Raji (cell line): ENCODE data around the gene NSMCE1.

Experiments used
- POLR2A ChIP-seq: IDR thresholded peaks from 2 replicates; pipeline ENCODE4 v1.6.1; 2011; ENCODE audit warnings: low read depth, low read length, control low read depth; ENCODE audit not compliant: insufficient read depth

Gene NSMCE1

DNA sequence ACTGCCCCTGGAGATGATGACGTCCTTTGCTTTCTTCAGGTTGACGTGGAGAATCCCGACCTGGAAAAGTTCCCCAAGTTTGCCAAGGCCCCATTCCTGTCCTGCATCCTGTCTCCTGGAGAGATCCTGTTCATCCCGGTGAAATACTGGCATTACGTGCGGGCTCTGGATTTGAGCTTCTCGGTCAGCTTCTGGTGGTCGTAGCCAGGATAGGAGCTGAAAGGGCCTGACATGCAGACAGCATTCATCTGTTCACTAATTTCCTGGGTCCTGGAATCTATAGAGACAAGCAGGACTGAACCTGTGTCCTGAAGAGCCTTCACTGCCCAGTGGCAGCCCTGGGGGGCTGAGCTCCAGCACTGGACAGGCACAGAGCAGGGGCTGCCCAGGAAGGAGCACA lies 48.0 kb downstream of the NSMCE1 start:
- TF ChIP-seq POLR2A: no peak

DNA sequence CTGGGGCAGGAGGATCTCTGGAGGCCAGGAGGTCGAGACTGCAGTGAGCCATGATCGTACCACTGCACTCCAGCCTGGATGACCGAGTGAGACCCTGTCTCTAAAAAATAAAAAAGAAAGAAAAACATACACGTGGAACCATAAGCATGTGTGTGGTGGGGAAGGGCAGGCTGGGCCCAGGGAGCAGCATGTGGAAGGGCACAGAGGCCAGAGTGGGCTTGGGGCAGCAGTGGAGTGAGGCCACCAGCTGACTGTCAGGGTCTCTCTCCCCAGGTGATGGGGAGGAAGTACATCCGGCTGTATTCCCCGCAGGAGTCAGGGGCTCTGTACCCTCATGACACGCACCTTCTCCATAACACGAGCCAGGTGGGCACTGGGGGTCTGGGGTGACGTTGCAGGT lies 48.5 kb downstream of the NSMCE1 start:
- TF ChIP-seq POLR2A: no peak

DNA sequence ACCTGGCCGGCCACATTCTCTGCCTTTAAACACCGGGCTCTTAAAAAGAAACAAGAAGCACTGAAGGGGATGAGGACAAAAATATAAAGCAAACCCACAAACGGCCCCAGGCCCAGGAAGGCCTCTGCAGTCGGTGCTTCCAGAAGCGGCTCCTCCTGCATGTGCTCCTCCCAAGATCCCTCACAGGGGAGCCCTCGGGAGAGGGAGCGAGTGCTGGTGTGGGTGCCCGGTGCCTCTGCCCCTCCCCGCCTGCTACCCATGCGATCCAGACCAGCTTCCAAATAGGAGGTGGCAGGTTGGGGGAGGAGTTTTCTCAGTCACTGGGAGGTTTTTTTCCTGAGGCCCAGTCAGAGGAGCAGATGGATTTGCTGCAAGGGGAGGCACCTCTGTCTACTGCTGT lies 49.4 kb downstream of the NSMCE1 start:
- TF ChIP-seq POLR2A: no peak

DNA sequence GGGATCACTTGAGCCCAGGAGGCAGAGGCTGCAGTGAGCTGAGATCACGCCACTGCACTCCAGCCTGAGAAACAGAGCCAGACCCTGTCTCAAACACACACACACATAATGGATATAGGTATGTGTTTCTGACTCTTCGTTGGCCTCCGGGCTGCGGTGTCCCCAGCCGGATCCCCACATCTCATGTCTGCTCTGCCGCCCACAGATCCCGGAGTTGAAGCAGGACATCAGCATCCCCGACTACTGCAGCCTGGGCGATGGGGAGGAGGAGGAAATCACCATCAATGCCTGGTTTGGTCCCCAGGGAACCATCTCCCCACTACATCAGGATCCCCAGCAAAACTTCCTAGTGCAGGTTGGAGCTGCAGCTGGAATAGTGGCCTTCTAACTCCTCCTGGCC lies 49.8 kb downstream of the NSMCE1 start:
- no peak for TF ChIP-seq POLR2A

DNA sequence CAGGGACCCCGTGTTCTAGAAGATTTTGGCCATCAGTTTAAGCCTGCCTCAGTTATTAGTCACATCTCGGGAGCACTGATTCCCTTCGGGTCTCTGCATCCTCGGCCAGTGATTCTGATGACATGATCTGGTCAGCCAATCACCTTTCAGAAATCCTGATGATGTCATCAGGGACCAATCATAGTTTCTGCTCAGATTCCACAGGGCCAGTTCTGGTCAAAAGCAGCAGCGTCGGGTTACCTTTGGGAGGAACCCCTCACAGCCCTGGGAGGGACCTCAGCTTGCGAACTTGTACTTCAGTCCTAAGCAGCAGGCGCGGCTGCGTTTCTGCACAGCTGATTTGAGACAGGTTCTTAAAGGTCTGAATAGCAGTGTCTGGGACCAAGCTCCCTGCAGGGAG lies 51.3 kb downstream of the NSMCE1 start:
- TF ChIP-seq POLR2A: no peak

DNA sequence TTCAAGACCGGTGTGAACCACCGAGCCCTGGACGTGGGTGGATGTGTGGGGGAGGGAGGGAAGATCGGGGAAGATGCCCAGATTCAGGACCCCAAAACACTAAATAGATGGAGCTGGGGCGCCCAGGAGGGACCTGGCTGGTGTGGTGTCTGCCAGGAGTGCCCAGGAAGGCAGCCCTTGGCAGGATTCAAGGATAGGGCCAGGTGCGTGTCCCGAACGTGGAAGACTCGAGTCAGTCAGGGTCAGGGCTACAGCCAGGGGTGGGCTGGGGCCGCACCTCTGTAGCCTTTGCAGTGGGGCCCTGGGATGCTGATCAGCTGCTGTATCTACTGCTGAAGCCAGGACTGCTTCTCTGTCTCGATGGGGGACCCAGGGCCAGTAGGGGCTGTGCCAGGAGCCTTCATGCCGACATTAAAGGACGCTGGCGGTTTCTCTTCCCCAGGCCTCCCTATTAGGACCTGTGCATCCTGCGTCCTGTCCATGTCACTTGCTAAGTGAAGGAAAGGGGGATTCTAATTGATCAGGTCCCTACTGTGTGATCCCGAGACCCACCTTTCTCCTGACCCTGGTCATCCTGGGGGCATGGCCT lies 52.2 kb downstream of the NSMCE1 start:
- TF ChIP-seq POLR2A: no peak

DNA sequence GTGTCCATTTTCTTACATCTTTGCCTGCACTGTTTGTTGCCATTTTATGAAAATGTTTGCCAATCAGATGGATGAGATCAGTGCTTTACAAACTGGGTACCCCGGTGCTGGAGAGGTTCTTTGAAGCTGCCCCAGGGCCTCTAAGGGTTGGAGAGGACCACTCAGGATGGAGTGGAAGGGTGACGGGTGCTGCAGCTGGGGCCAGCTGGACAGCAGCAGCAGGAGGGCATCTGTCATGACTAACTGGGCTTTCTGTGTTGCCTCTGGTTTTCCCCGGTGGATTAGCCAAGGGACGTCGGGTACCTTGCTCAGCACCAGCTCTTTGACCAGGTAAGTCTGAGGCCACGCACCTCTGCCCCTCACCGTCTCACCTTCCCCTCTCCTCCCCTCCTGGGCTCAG lies 52.9 kb downstream of the NSMCE1 start:
- TF ChIP-seq POLR2A: no peak

DNA sequence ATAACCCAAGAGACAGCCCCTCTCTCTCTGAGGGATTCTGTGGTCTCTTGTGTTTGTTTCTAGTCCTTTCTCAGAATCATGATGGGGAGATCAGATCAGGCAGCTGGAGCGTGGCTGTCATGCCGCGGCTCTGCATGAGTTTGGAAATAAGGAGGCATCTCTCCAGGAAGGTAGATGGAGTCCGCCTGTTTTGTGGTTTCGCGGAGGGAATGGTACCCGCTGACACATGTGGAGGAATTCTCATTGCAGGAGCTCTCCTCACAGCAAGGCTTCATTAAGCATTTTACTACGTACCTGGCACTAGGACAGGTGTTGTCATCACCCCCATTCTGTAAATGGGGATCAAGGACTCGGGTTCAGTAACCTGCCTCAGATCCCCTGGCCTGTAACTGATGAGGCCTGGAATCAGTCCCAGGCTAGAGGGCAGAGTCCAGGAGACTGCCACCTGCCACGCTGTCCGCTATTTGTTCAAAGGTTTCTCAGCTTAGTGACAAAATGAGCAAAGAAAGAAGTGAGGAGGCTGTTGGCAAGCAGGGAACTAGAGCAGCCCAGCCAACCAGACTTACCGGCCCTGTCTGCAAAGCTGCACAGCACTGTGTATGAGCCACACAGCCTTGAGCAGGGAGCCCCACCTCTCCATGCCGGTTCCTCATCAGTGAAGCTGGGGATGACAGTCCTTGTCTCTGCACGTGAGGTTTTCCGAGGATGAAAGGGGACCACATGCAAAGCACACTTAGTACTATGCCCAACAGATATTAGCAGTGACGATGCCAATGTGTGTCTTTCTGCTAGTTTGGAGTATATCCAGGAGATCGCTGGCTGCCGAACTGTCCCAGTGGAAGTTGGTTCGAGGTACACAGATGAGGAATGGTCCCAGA lies 54.2 kb downstream of the NSMCE1 start:
- no peak for TF ChIP-seq POLR2A

DNA sequence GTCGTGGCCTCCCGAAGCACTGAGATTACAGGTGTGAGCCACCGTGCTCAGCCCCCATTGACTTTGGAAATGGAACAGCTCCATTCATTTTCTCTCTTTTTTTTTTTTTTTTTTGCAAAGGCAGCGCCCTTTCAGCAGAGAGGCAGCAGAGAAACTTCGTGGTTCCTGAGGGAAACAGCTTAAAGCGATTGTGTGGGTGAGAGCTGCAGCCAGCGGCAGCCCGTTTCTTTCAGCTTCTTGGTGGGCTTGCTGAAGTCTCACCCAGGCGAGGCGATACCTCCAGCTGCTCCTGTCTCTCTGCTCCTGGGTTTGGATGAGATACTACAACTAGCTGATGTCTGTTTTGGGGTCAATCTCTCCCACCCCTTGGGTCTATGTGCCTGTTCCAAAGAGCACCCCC lies 57.5 kb downstream of the NSMCE1 start:
- no peak for TF ChIP-seq POLR2A

DNA sequence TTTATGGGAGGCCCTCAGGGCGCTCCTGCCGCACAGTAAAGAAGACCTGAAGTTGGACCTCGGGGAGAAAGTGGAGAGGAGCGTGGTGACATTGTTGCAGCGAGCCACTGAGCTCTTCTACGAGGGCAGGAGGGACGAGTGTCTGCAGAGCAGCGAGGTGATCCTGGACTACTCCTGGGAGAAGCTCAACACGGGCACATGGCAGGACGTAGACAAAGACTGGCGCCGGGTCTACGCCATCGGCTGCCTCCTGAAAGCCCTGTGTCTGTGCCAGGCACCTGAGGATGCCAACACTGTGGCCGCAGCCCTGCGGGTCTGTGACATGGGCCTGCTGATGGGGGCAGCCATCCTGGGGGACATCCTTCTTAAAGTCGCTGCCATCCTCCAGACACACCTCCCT lies 58.4 kb downstream of the NSMCE1 start:
- TF ChIP-seq POLR2A: no peak

DNA sequence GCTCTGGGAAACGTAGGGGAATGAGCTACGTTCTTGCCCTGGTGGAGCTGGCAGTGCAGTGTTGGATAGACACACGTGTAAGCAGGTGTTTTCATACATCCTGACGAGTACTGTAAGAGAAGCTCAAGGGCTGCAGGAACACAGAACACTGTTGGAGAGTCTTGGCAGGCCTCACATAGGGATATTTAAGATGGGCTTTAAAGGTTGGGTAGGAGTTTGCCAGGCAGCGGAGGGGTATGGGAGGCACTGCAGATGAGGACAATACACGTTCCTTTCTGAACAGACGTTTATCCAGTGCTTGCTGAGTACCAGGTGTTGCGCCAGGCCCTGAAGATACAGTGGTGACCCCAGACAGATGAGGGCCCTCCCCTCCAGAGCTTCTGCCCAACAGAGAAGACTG lies 59.0 kb downstream of the NSMCE1 start:
- no peak for TF ChIP-seq POLR2A

DNA sequence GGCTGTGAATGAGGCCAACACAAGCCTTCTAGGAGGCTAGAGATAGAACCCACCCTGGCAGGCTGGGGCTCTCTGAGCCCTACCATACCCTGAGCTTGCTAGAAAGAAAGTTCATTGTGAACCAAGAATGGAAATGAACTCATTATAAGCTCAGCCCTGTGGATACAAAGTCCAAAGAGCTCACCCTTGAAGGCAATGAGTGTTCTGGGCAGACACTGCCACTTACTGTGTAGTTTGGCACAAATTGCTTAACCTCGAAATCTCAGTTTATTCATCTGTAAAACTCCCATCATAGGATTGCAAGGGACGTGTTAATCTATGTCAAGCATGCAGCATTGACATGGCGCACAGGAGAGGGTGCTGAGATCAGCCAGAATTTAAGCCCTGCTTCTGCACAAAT lies 59.8 kb downstream of the NSMCE1 start:
- TF ChIP-seq POLR2A: no peak

DNA sequence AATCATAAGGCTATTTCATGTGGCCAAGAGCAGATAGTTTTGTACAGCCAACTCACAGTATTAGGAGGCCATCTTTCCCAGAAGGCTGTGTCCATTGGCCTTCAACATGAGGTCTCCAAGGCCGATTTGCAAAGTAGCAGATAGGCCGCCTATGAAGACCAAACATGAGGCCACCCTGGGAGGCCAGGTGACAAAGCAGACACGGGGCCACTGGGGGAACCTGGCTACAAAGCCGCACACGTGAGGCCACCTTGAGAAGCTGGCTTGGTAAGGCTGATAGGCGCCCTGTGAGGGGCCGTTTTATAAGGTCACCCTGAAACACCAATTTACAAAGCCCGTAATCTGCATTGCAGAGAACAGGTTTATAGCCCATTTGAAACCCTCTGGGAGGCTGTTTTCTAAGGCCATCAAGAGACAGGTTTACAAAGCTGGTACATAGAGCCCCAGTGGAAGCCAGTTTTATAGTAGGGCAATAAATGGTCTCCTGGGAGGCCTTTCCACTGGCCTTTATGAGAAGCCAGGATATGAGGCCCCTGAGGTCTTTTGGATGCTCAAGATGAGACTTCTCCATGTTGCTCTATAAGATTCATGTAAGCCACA lies 60.4 kb downstream of the NSMCE1 start:
- no peak for TF ChIP-seq POLR2A

DNA sequence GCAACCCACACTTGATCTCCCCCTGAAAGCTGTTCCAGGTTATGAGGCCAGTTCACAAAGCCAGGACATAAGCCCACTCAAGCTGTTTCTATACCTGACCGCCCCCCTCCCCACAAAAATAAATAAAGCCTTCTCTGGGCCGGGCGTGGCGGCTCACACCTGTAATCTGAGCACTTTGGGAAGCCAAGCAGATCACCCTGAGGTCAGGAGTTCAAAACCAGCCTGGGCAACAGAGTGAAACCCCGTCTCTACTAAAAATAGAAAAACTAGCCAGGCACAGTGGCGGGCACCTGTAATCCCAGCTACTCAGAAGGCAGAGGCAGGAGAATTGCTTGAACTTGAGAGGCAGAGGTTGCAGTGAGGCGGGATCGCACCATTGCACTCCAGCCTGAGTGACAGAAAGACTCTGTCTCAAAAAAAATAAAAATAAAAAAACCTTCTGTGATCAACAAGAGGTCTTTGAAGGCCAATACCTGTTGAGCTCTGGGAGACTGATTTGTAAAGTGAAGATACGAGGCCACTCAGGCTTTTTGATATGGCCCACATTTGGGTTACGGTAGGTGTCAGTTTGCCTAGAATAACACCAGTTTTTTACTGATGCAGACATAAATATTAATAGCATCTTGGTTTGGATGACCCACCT lies 63.0 kb downstream of the NSMCE1 start:
- TF ChIP-seq POLR2A: no peak

DNA sequence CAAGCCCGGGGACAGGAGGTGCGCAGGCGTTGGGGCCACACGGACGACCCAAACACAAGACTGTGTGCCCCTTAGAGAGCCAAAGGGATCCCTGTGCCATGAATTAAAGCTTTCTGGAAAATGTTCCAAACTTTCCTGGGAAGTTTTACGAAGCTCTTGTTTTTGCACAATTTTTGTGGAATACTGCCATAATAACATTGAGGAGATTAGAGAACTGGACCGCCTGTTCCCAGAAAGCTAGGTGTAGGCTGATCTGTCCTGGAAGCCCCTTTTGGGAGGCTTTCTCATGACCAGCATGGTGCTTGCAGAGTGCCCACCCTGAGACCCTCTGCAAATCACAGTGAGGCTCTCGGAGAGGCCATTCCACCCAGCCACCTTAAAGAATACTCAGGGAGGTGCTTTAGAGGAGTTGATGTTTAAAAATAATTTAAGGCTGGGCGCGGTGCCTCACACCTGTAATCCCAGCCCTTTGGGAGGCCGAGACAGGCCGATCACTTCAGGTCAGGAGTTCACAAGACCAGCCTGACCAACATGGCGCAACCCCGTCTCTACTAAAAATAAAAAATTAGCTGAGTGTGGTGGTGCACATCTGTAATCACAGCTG lies 64.2 kb downstream of the NSMCE1 start:
- no peak for TF ChIP-seq POLR2A
